ENCODE data around the gene TTC38.

The TTC38 gene

DNA sequence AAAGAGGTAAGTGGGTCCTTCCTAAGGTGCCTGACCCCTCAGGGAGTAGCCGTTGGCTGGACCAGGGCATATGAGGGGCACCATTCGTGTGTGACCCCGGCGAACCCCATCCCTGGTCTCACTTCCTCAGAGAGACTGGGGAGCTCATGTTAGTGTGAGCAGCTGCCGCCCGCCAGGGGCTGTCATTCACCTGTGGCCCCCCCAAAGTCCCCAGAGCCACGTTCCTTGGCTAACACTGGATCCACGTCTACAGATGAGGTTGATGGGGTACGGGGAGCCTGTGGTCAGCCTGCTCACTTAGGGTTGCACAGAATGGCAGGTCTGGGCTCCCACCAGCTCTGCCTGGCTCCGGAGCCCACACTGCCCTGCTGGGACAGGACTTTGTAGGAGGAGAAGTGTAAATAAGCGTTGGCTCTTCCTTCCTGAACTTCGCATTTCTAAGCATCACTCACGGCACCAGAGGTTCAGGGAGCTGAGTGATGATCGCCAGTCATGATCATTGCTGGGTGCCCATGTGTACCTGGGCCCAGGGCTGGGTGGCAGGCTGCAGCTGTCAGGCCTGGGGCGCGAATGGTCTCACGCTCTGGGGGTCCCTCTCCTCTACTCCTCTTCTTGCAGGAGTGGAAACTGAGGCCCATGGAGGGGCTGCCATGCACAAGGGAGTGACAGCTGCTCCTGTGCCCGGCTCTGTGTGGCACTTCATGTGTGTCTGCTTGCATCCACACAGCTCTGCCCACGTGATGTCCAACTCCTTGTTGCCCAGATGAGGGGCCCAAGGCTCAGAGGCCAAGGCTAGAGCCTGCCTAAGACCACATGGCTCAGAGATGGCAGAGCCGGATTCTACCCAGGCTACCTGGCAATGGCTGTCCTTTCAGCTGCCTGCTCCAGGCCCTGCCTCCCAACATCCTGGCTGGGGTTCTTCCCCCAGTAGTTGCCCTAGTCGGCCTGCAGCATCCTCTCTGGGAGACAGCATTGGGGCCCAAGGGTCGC lies 11.1 kb downstream of the TTC38 start:
- DNase-seq (ENCODE audit: low read depth), result no peak

GRCh38 chr22:46280063-46280817 lies 12.4 kb downstream of the TTC38 start:
- DNase-seq (ENCODE audit: low read depth), result no peak

DNA sequence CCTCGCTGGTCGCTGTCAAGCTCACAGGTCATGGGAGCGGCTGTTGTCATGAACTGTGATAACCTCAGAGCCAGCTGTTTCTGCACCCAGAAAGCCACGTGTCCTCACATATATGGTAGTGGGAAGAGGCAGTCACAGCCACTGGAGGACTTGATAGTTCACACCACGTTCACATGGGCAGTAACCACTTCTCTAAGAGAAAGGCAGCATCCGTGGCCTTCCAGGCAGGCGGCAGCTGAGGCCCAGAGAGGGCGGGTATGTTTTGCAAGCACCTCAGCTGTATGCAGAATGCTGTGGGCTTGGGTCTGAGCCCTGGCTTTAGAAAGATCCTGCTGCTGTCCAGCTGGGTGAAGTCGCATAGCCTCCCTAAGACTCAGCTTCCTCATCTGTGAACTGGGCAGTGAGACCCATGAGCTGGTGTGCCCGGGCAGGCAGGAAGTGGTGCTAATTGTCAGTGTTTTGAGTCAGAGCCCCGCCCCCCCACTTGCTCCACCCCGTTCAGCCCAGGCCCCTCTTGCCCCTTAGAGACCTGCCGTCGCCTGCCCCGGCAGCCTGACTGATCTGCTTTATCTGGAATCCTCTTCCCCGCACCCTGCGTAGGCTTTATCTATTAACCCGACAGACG lies 13.3 kb downstream of the TTC38 start:
- DNase-seq (ENCODE audit: low read depth), result no peak

DNA sequence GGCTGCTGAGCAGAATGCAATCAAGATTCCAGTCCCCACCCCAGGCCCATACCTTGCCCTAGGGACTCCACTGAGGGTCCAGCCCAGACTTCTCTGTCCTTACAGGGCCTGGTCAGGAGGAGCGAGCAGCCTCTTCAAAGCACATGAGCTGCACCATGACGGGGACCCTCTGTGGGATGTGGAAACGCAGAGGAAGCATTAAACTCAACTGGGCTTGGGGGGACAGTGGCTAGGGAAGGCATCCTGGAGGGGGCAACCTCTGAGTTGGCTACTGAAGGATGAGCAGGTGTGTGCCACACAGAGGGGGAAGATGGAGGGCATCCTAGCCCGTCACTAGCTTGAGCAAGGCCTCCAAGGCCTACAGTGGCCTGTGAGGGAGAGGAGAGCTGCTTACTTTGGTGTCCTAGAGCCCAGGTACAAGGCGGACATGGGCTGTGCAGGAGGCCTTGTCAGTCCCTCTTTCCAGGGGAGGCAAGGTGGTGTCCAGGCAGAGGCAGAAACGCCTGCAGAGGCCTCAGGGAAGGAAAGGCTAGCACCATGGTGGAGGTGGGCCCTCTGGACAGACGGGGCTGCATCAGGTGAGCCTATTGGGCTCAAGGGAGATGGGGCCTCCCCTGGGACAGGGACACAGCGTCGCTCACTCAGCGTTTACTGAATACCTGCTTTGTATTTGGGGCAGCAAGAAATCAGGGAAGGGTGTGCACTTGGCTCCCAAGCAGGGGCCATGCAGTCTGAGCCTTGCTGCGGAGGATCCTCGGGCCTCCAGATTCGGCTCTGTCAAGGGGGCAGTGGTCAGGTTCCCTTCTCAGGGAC lies 14.3 kb downstream of the TTC38 start:
- no peak for DNase-seq (ENCODE audit: low read depth)

GRCh38 chr22:46286006-46286405 lies 18.2 kb downstream of the TTC38 start:
- peak; percentile 28 for DNase-seq (ENCODE audit: low read depth)

DNA sequence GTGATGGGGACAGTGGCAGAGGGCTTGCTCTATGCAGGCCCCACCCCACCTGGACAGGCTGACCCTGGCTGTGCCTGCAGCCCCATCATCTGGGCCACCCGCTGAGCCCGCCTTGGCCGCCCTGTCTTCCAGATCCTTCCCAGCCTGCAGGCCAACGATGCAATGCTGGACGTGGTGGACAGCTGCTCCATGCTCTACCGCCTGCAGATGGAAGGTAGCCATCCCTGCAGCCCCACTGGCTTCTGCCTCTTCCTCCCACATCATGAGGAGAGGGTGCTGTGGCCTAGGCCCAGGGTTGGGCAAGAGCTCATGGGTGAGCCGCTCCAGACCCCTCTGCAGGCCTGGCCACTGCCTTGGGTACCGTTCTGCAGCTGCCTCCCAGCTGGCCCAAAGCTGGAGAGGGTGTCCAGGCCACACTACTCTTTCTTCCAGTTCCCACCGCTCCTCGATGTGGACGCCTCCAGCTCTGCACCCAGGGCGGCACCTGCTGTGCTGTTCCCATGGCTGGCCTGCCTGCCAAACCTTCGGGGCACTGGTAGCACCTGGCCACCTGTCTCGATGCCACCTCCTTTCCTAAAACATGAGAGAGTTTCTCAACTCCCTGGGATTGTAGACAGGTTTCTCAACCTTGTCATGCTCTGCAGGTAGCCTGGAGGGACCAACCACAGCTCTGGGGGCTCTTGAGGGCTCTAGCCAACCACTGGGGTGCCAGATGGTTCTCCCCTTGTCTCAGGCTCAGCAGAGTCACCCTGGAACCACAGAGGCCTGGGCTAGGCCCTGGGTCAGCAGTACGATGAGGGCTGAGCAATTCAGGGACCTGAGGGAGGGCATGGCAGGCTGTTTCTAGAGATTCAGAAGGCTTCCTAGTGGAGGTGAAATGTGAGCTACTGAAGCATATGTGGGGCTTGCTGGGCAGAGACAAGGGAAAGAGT lies 19.4 kb downstream of the TTC38 start:
- no peak for DNase-seq (ENCODE audit: low read depth)

DNA sequence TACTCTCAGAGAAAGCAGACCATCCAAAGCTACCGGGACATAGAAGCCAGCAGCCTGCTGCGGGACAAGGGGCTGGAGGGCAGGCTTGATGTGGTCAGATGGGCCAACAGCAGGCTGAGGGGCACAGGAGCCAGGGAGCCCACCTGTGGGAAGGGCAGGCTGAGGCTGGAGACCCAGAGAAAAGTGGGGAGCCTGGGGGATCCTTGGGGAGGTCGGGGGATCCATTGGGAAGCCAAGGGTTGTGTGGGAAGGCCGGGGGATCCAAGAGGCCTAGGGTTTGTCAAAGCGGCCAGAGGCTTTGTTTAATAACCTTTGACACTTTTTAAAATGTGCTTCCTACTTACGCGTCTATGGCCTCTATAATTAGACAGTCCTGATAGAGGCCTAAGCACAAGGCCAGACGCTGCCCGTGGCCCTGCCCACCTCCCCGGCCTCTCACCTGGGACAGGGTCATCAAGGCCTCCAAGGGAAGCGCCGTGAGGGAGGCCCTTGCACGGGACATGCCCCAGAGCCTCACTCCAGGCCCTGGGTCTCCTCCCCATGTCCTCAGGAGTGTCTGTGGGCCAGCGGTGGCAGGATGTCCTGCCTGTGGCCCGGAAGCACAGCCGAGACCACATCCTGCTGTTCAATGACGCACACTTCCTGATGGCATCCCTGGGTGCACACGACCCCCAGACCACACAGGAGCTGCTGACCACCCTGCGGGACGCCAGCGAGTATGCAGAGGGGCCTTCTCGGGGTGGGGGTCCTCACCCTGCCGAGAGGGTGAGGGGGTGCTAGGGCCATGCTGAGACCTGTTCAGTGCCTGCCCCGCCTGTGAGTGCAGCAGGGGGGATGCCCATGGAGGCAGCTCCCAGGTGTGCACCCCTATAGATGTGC lies 20.3 kb downstream of the TTC38 start:
- DNase-seq (ENCODE audit: low read depth), result no peak

DNA sequence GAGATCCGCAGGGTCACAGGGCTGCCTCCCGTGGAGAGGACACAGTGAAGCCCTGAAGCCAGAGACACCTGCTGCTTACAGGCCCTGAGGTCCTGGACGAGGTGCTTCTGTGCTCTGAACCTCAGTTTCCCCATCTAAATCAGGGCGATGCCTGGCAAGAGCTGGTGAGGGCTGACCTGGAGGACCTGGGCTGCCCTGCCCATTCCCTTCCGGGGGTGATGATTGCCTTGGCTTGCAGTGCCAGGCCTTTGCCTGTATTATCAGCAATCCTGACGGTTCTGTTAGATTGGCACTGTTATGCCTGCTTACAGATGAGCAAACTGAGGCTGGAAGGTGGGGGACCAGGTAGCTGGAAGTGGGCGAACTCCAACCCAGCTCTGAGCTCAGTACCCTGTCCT lies 21.0 kb downstream of the TTC38 start:
- no peak for DNase-seq (ENCODE audit: low read depth)

DNA sequence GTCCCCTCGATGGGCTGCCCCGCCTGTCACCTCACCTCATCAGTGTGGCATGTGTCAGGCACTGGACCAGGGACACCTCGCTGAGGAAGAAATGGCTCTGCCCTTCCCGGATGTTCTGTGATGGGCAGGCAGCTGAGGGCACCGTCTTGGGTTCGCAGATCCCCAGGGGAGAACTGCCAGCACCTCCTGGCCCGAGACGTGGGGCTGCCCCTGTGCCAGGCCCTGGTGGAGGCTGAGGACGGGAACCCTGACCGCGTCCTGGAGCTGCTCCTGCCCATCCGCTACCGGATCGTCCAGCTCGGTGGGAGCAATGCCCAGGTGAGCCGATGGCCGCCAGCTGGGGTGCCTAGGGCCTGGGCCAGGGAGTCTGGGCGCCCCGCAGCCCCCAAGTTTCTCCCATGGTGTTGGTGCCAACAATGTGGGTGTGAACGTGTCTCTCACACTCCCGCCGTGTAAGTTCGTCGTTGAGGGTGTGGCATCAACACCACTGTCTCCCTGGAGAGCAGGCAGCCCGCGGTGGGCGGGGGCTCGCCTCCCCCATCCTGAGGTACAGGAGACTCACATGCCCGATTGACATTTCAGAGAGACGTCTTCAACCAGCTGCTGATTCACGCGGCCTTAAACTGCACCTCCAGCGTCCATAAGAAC lies 21.6 kb downstream of the TTC38 start:
- DNase-seq (ENCODE audit: low read depth), result no peak

GRCh38 chr22:46290121-46290842 lies 22.5 kb downstream of the TTC38 start:
- DNase-seq (ENCODE audit: low read depth), result no peak

GRCh38 chr22:46290843-46291785 lies 23.3 kb downstream of the TTC38 start:
- no peak for DNase-seq (ENCODE audit: low read depth)

DNA sequence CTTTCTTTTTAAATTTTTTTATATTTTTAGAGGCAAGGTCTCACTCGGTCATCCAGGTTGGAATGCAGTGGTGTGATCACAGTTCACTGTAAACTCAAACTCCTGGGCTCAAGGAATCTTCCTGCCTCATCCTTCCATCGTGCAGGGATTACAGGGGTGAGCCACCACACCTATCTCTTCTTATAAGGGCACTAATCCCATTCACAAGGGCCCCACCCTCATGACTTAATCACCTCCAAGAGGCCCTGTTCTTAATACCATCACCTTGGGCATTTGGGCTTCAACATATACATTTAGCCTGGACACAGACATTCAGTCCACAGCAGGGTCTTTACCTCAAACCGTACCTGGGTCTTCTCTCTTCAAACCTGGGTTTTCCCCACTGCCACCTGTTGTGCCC lies 24.4 kb downstream of the TTC38 start:
- DNase-seq (ENCODE audit: low read depth), result no peak

DNA sequence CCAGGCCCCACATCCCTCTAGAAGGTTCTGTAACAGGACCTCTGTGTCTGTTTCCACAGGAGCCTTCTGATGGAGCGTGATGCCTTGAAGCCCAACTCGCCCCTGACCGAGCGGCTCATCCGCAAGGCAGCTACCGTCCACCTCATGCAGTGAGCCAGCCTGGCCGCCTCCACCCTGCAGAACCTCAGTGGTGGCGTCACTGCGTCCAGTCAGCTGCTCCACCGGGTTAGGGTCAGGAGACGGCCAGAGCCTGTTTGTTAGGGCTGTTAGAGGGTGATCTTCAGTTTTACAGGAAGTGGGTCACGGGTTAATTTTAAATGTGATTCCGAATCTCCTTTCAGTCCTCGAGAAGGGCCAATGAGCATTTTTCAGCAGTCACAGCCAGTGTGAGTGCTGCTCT lies 24.9 kb downstream of the TTC38 start:
- no peak for DNase-seq (ENCODE audit: low read depth)

- peak; percentile 24 for DNase-seq (ENCODE audit: low read depth)
Observed at GRCh38 chr22:46293577-46294260, 25.9 kb downstream of the TTC38 start.

DNA sequence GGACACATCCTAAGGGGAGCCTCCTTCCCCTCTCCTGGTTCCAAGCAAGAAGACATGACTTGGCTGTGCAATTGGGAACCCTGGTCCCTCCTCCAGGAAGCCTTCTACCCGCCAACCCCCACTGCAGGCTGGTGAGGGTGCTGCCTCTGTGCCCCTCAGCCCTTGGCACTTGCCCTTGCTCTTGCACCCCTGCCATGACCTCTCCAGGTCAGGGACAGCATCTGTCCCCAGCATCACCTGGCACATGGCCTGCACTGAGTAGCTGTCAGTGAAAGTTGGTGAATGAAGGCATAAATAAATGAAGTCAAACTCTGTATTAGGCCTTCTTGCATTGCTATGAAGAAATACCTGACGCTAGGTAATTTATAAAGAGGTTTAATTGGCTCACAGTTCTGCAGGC lies 27.0 kb downstream of the TTC38 start:
- DNase-seq (ENCODE audit: low read depth), result no peak

GRCh38 chr22:46295277-46295971 lies 27.6 kb downstream of the TTC38 start:
- no peak for DNase-seq (ENCODE audit: low read depth)
